ENCODE data around the gene COX15.

GRCh38 chr10:99708428-99709012 lies 23.4 kb downstream of the COX15 start:
- no peak for TF ChIP-seq CTCF (IDR thresholded peaks at IDR 0.05)
- no peak for TF ChIP-seq POLR2A (IDR thresholded peaks at IDR 0.05)

All from adrenal gland (tissue), 5 donors.